ENCODE results near the gene TRMT6. TPM values are rescaled to one million over a fixed set of nuclear protein-coding genes. Genes with fewer than 3 reads are reported as not detected.

TRMT6 gene
- total and polyA plus RNA-seq, 4 donors = 3.1 to 6.2 (median 4.0) TPM

GRCh38 chr20:5933802-5934436 is 16.4 kb downstream of the TRMT6 start:
- Histone ChIP-seq H3K4me1 (ENCODE audit: control insufficient read depth in 4 of 4, insufficient read depth in 4 of 4, low read length in 3 of 4) (no peaks in the 10 kb centered on the region), H3K36me3 (ENCODE audit: control insufficient read depth in 4 of 4, insufficient read depth in 3 of 4, low read depth in 1 of 4, low read length in 3 of 4) (peaks cover 0 to 11% (median 6%) of the 10 kb centered on the region in 4 donors), H3K27me3 (ENCODE audit: control insufficient read depth in 4 of 4, insufficient read depth in 4 of 4, low read length in 3 of 4) (no peaks in the 10 kb centered on the region), H3K27ac (ENCODE audit: low read depth in 1 of 2, low read length in 2 of 2) (no peak overlapping the region), H3K4me3 (ENCODE audit: low read depth in 1 of 3, low read length in 3 of 3) (no peak overlapping the region), H3K9ac (ENCODE audit: low read depth in 1 of 2, low read length in 2 of 2) (no peak overlapping the region), H3K9me3 (ENCODE audit: control insufficient read depth in 4 of 4, low read length in 3 of 4) (no peaks in the 10 kb centered on the region)
- TF ChIP-seq RAD21 (IDR thresholded peaks at IDR 0.05) (peak; percentile 17 to 41), TAF1 (conservative IDR thresholded peaks at IDR 0.05) (no peak), SP1 (IDR thresholded peaks at IDR 0.05) (no peak)
- WGBS = 74% methylated on average over 7 of the region's 7 CpGs
- no peak for DNase-seq (ENCODE audit: low spot score)

- Histone ChIP-seq H3K36me3 (ENCODE audit: control insufficient read depth in 4 of 4, insufficient read depth in 3 of 4, low read depth in 1 of 4, low read length in 3 of 4) (peaks cover 0 to 3% (median under 1%) of the 10 kb centered on the region in 4 donors), H3K9me3 (ENCODE audit: control insufficient read depth in 4 of 4, low read length in 3 of 4) (no peaks in the 10 kb centered on the region), H3K27me3 (ENCODE audit: control insufficient read depth in 4 of 4, insufficient read depth in 4 of 4, low read length in 3 of 4) (no peaks in the 10 kb centered on the region), H3K27ac (ENCODE audit: low read depth in 1 of 2, low read length in 2 of 2) (no peak overlapping the region), H3K4me1 (ENCODE audit: control insufficient read depth in 4 of 4, insufficient read depth in 4 of 4, low read length in 3 of 4) (no peaks in the 10 kb centered on the region), H3K9ac (ENCODE audit: low read depth in 1 of 2, low read length in 2 of 2) (no peak overlapping the region), H3K4me3 (ENCODE audit: low read depth in 1 of 3, low read length in 3 of 3) (no peak overlapping the region)
- DNase-seq (ENCODE audit: low spot score) = no peak
- 77% methylated on average over 3 of the region's 3 CpGs for WGBS
- TF ChIP-seq EGR1 (IDR thresholded peaks at IDR 0.05; ENCODE audit: low read depth in 2 of 2) (no peak), NR2F2 (IDR thresholded peaks at IDR 0.05) (no peak), RXRA (IDR thresholded peaks at IDR 0.05) (no peak), CTCF (IDR thresholded peaks at IDR 0.05; ENCODE audit: low read depth, low read length, missing input control) (no peak), JUND (IDR thresholded peaks at IDR 0.05) (no peak), MAX (IDR thresholded peaks at IDR 0.05) (no peak), ATF3 (IDR thresholded peaks at IDR 0.05) (no peak), FOXA1 (IDR thresholded peaks at IDR 0.05) (no peak), ZBTB33 (IDR thresholded peaks at IDR 0.05) (no peak), SP1 (IDR thresholded peaks at IDR 0.05) (no peak)
Observed at GRCh38 chr20:5932796-5933195, 17.5 kb downstream of the TRMT6 start.

GRCh38 chr20:5931411-5931810 is 18.9 kb downstream of the TRMT6 start:
- Histone ChIP-seq H3K27me3 (ENCODE audit: control insufficient read depth in 4 of 4, insufficient read depth in 4 of 4, low read length in 3 of 4) (no peaks in the 10 kb centered on the region), H3K36me3 (ENCODE audit: control insufficient read depth in 4 of 4, insufficient read depth in 3 of 4, low read depth in 1 of 4, low read length in 3 of 4) (no peaks in the 10 kb centered on the region), H3K27ac (ENCODE audit: low read depth in 1 of 2, low read length in 2 of 2) (no peak overlapping the region), H3K9ac (ENCODE audit: low read depth in 1 of 2, low read length in 2 of 2) (no peak overlapping the region), H3K9me3 (ENCODE audit: control insufficient read depth in 4 of 4, low read length in 3 of 4) (no peaks in the 10 kb centered on the region), H3K4me1 (ENCODE audit: control insufficient read depth in 4 of 4, insufficient read depth in 4 of 4, low read length in 3 of 4) (no peaks in the 10 kb centered on the region), H3K4me3 (ENCODE audit: low read depth in 1 of 3, low read length in 3 of 3) (no peak overlapping the region)
- 86% methylated on average over 3 of the region's 3 CpGs for WGBS
- DNase-seq (ENCODE audit: low spot score) = no peak
- TF ChIP-seq ZBTB33 (IDR thresholded peaks at IDR 0.05) = no peak
- TF ChIP-seq EGR1 (IDR thresholded peaks at IDR 0.05; ENCODE audit: low read depth in 2 of 2) = no peak
- TF ChIP-seq MAX (IDR thresholded peaks at IDR 0.05) = no peak
- TF ChIP-seq CTCF (IDR thresholded peaks at IDR 0.05; ENCODE audit: low read depth, low read length, missing input control) = no peak
- no peak for TF ChIP-seq SP1 (IDR thresholded peaks at IDR 0.05)
- TF ChIP-seq FOXA1 (IDR thresholded peaks at IDR 0.05) = no peak
- no peak for TF ChIP-seq JUND (IDR thresholded peaks at IDR 0.05)
- no peak for TF ChIP-seq RXRA (IDR thresholded peaks at IDR 0.05)
- no peak for TF ChIP-seq YY1 (IDR thresholded peaks at IDR 0.05)
- no peak for TF ChIP-seq HNF4A (conservative IDR thresholded peaks at IDR 0.05)
- TF ChIP-seq ATF3 (IDR thresholded peaks at IDR 0.05) = no peak
- TF ChIP-seq TAF1 (conservative IDR thresholded peaks at IDR 0.05) = no peak
- no peak for TF ChIP-seq RAD21 (IDR thresholded peaks at IDR 0.05)
